Transverse colon (tissue), 4 donors: ENCODE results near the gene UBAC2. TPM values are rescaled to one million over a fixed set of nuclear protein-coding genes. Genes with fewer than 3 reads are reported as not detected.

ENCODE experiments used
- DNase-seq: peaks from one replicate; pipeline ENCODE4 v3.0.0-alpha.2; 2019
- H3K27ac ChIP-seq, 4 donors: fragments of 200-600 bp; sonication (generic); 2 replicates each; pipeline ENCODE4 v1.5.1; 2016 to 2018; ENCODE audit warnings: inconsistent platforms in 4 of 4
- H3K27me3 ChIP-seq: fragments of 200-600 bp; sonication (generic); 2 replicates; pipeline ENCODE4 v1.5.1; 2017; ENCODE audit warnings: inconsistent platforms
- H3K36me3 ChIP-seq, 4 donors: fragments of 200-600 bp; sonication (generic); 2 replicates each; pipeline ENCODE4 v1.5.1; 2017 to 2019; ENCODE audit warnings: inconsistent platforms in 4 of 4
- H3K4me1 ChIP-seq, 4 donors: fragments of 200-600 bp; sonication (generic); 2 replicates each; pipeline ENCODE4 v1.5.1; 2017 to 2020; ENCODE audit warnings: inconsistent platforms in 4 of 4
- H3K4me3 ChIP-seq, 4 donors: fragments of 200-600 bp; sonication (generic); 1 replicate in 1 of 4; 2 replicates in 3 of 4; pipeline versions ENCODE4 v1.5.1 to v1.6.1; 2017 to 2019; ENCODE audit warnings: inconsistent platforms in 4 of 4
- H3K9me3 ChIP-seq, 2 donors: fragments of 200-600 bp; sonication (generic); 2 replicates each; pipeline ENCODE4 v1.5.1; 2017 to 2019; ENCODE audit warnings: inconsistent platforms in 2 of 2
- CTCF ChIP-seq, 5 experiments: fragments of 200-600 bp in 3 of 5; fragments of 450-650 bp in 2 of 5; sonication (generic) in 3 of 5; IDR thresholded peaks; 1 replicate in 2 of 5; 2 replicates in 3 of 5; pipeline ENCODE4 v1.5.1; 2016 to 2017; ENCODE audit warnings: antibody characterized with exemption in 5 of 5, inconsistent platforms in 3 of 5, mild to moderate bottlenecking in 2 of 5, moderate library complexity in 1 of 5
- EP300 ChIP-seq: sonication (generic); formaldehyde crosslinking; IDR thresholded peaks from one replicate; pipeline ENCODE4 v1.6.1; 2017; ENCODE audit warnings: antibody characterized with exemption, low read depth
- POLR2A ChIP-seq: fragments of 450-650 bp; IDR thresholded peaks from one replicate; pipeline ENCODE4 v1.6.1; 2016; ENCODE audit warnings: antibody characterized with exemption, mild to moderate bottlenecking, moderate library complexity
- POLR2AphosphoS5 ChIP-seq, 3 donors: sonication (generic); formaldehyde crosslinking; IDR thresholded peaks; one replicate each; pipeline ENCODE4 v1.6.1; 2016; ENCODE audit warnings: antibody characterized with exemption in 3 of 3
- WGBS, 2 donors: methylation state at CpG; one replicate each; pipeline ENCODE4 v1.1.5; 2018; ENCODE audit warnings: low coverage in 1 of 2; 5-methylcytosine and 5-hydroxymethylcytosine counted together
- in situ Hi-C, 4 donors: fragments of 200-750 bp; cut with MboI; loops; one replicate each; pipeline versions ENCODE4 v1.15.0 to v1.15.1; 2017; ENCODE audit warnings: low sequenced_read_pairs in 3 of 4, low pct_ligation_motif_present in 1 of 4, low pct_unique_long_range_greater_than_20kb in 1 of 4
- intact Hi-C: fragments of 100-400 bp; cut with DNase I; formaldehyde crosslinking; loops from one replicate; pipeline ENCODE4 v1.15.1; 2023; ENCODE audit warnings: low total_unique reads
- total RNA-seq, 4 donors: library from RNA; depleted of rRNA; stranded (reverse); fragments of >200 nt; gene quantifications; one replicate each; pipeline ENCODE4 v1.1.0, GENCODE V29; 2016

Gene UBAC2
- total RNA-seq, 4 donors from 2014 or later = 34.4 to 77.3 (median 66.5) TPM

DNA sequence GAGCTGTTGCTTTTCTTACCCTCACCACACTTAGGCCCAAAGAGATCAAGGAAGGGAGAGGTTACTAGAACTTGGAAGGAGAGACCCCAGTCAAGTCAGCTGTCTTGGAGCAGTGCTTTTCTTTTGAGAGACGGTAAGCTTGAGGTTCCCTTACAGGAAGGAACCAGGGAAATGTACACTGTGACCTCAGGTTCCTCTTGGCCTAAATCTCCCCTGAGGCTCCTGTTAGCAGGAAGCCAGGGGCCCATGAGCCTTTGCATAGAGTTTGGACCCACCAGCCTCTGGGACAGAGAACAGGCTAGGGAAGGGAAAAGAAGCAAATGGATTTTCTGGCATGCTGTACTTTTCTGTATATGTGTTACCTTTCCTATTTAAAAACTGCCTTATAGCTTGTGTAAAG lies 63.4 kb downstream of the UBAC2 start:
- H3K4me3 ChIP-seq = no peak overlapping the region
- intact Hi-C loops (loop anchor here (5.0 kb wide), 1 partner anchor 42 kb away; no protein-coding TSS in a partner anchor), in situ Hi-C loops (loop anchor here in 3 of 4 donors (5.0 to 10.0 kb wide), 2 partner anchors 87 to 89 kb away; no protein-coding TSS in a partner anchor)
- no peaks in the 10 kb centered on the region for H3K36me3 ChIP-seq
- H3K9me3 ChIP-seq = no peaks in the 10 kb centered on the region
- H3K27me3 ChIP-seq = no peaks in the 10 kb centered on the region
- TF ChIP-seq POLR2A = no peak
- no peak for TF ChIP-seq POLR2AphosphoS5 (IDR thresholded peaks at IDR 0.05)
- TF ChIP-seq CTCF (IDR thresholded peaks at IDR 0.05) = no peak
- no peak for TF ChIP-seq EP300
- no peak overlapping the region for H3K27ac ChIP-seq
- peaks cover 0 to 14% (median 1%) of the 10 kb centered on the region in 4 donors for H3K4me1 ChIP-seq
- no peak for DNase-seq
- 57% methylated on average over 1 of the region's 1 CpG; no CpG with 5 or more reads in 1 of the 2 donors for WGBS, 2 donors

DNA sequence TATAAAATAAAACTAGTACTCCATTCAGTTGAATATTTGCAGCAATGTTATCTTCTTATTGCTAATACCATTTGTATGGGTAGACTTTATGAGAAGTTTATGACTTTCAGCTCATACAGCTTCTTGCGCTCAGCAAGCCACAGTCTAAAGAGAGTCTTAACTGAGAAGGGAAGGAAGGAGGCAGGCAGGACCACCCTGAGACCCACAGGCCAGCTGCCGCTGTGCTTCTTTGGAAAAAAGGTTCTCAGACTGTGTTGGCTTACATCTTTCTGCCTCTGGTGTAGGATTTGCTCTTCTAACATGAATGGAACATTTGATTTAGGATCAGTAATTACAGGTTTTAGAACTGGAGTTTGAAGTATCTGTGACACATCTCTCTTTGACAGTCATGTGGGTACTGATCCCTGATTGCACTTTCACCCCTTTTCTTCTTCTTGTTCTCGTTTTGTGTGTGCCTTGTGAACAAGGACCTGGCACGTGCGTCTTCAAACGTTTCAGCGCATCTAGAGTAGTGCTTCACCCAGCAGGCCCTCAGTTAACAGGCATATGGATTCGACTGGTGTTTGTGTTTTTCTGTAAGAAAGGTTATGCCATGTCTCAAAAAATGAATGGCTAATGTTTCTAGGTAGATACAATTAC lies 64.6 kb downstream of the UBAC2 start:
- Histone ChIP-seq H3K9me3 (no peaks in the 10 kb centered on the region), H3K36me3 (no peaks in the 10 kb centered on the region), H3K4me3 (no peak overlapping the region), H3K4me1 (peaks cover 0 to 14% (median 1%) of the 10 kb centered on the region in 4 donors), H3K27ac (no peak overlapping the region), H3K27me3 (no peaks in the 10 kb centered on the region)
- TF ChIP-seq POLR2A (no peak), EP300 (no peak), CTCF (IDR thresholded peaks at IDR 0.05) (no peak), POLR2AphosphoS5 (IDR thresholded peaks at IDR 0.05) (no peak)
- intact Hi-C loops = loop anchor here (5.0 kb wide), 1 partner anchor 88 kb away; no protein-coding TSS in a partner anchor
- no peak for DNase-seq
- WGBS, 2 donors = 58 to 74% methylated on average over 3 to 8 of the region's 8 CpGs
- in situ Hi-C loops = loop anchor here in 1 of 4 donors (5.0 to 10.0 kb wide), 2 partner anchors 90 to 172 kb away; no protein-coding TSS in a partner anchor

- H3K27ac ChIP-seq = no peak overlapping the region
- peaks cover 0 to 14% (median 1%) of the 10 kb centered on the region in 4 donors for H3K4me1 ChIP-seq
- H3K9me3 ChIP-seq = no peaks in the 10 kb centered on the region
- in situ Hi-C loops (loop anchor here in 1 of 4 donors (5.0 to 10.0 kb wide), 2 partner anchors 91 to 171 kb away; no protein-coding TSS in a partner anchor), intact Hi-C loops (loop anchor here (5.0 kb wide), 1 partner anchor 89 kb away; no protein-coding TSS in a partner anchor)
- no peak for DNase-seq
- no peak for TF ChIP-seq EP300
- TF ChIP-seq POLR2A = no peak
- peak; percentile 51 to 74 (median 62) for TF ChIP-seq CTCF (IDR thresholded peaks at IDR 0.05)
- TF ChIP-seq POLR2AphosphoS5 (IDR thresholded peaks at IDR 0.05) = no peak
- WGBS, 2 donors = 26 to 35% methylated on average over 3 of the region's 3 CpGs
- no peaks in the 10 kb centered on the region for H3K36me3 ChIP-seq
- H3K4me3 ChIP-seq = no peak overlapping the region
- H3K27me3 ChIP-seq = no peaks in the 10 kb centered on the region
Measured at GRCh38 chr13:99265821-99266426, 65.3 kb downstream of the UBAC2 start.

GRCh38 chr13:99266827-99267226 lies 66.2 kb downstream of the UBAC2 start:
- TF ChIP-seq EP300 = no peak
- no peak for TF ChIP-seq CTCF (IDR thresholded peaks at IDR 0.05)
- no peak for TF ChIP-seq POLR2A
- no peak for TF ChIP-seq POLR2AphosphoS5 (IDR thresholded peaks at IDR 0.05)
- WGBS, 2 donors = 83 to 84% methylated on average over 1 to 6 of the region's 6 CpGs
- Histone ChIP-seq H3K9me3 (peaks cover 0 to 3% of the 10 kb centered on the region in 2 donors), H3K4me1 (peaks cover 0 to 14% (median 1%) of the 10 kb centered on the region in 4 donors), H3K27me3 (no peaks in the 10 kb centered on the region), H3K27ac (no peak overlapping the region), H3K36me3 (no peaks in the 10 kb centered on the region), H3K4me3 (no peak overlapping the region)
- intact Hi-C loops (loop anchor here (5.0 kb wide), 1 partner anchor 90 kb away; no protein-coding TSS in a partner anchor), in situ Hi-C loops (loop anchor here in 1 of 4 donors (5.0 to 10.0 kb wide), 2 partner anchors 92 to 170 kb away; no protein-coding TSS in a partner anchor)
- no peak for DNase-seq
